ENCODE results near the gene DAD1. TPM values are rescaled to one million over a fixed set of nuclear protein-coding genes. Genes with fewer than 3 reads are reported as not detected.

Gene DAD1
- total and polyA plus RNA-seq, 2 experiments from 2014 or later = 369 to 653 TPM

DNA sequence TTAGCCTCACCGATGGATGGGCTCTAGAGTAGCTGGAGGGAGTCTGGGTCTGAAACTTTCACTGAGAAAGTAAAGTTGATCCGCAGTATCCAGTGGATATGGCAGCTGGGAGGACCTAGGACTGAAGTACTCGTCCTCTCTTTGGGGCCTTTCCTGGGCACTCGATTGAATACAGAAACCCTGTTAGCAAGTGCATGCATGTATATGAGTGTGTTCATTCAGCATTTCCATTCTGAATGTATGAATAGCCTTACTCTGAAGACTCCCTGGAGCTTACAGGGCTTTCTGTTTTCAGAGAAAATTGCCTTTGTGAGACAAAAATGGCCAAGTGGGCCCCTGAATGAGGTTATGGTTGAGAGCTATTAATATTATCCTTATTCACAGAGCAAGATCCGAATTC is 62.8 kb downstream of the DAD1 start:
- Histone ChIP-seq H4K20me1 (ENCODE audit: insufficient read depth) (no peaks in the 10 kb centered on the region), H3K4me2 (ENCODE audit: unreplicated experiment) (no peak overlapping the region), H3F3A (ENCODE audit: insufficient read depth) (0 out of 2 replicates have a peak, but pooled peaks cover 4% of the 10 kb centered on the region), H3K9ac (no peak overlapping the region), H3K79me2 (ENCODE audit: insufficient read depth) (no peaks in the 10 kb centered on the region), H3K27ac (no peak overlapping the region), H3K27me3 (replicated peaks; ENCODE audit: insufficient read depth) (no peaks in the 10 kb centered on the region), H3K9me3 (ENCODE audit: low read depth) (no peaks in the 10 kb centered on the region), H3K36me3 (ENCODE audit: low read depth) (no peaks in the 10 kb centered on the region), H2AFZ (no peak overlapping the region), H3K4me3 (no peak overlapping the region), H3K9me2 (ENCODE audit: insufficient read depth) (no peaks in the 10 kb centered on the region), H3K4me1 (ENCODE audit: insufficient read depth) (peaks cover 16% of the 10 kb centered on the region)
- in situ Hi-C loops (cut with MboI) = no loop called here
- TF ChIP-seq EZH2 (IDR thresholded peaks at IDR 0.05; ENCODE audit: insufficient read depth, poor library complexity, severe bottlenecking) = no peak
- no peak for TF ChIP-seq EZH2phosphoT487 (IDR thresholded peaks at IDR 0.05; ENCODE audit: insufficient read depth, low read depth)
- DNase-seq = no peak
- WGBS, 2 experiments (ENCODE audit: low coverage in 1 of 2, low lambda C conversion rate in 2 of 2, missing lambda C conversion rate in 2 of 2) = 63 to 70% methylated on average over 5 of the region's 5 CpGs

DNA sequence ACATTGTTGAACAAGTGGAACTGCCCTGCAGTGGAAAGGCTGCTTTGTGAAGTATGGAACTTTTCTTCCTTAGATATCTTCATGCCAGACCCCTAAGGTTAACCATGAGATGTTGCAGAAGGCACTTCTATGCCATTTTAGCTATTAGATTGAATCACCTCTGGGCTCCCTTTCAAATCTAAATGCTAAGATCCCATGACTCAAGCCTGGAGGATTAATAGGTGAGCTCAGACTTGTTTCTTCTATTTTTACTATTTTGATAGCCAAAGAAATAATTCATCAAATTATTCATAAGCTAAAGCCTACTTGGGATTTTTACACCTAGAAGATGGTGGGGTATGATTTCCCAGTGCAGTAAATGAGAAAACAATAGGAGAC is 64.3 kb downstream of the DAD1 start:
- no peak overlapping the region for H3K4me2 ChIP-seq (ENCODE audit: unreplicated experiment)
- H3K9ac ChIP-seq = no peak overlapping the region
- H3K9me3 ChIP-seq (ENCODE audit: low read depth) = no peaks in the 10 kb centered on the region
- peaks cover 30% of the 10 kb centered on the region for H3K4me1 ChIP-seq (ENCODE audit: insufficient read depth)
- no peaks in the 10 kb centered on the region for H4K20me1 ChIP-seq (ENCODE audit: insufficient read depth)
- H3K27me3 ChIP-seq (replicated peaks; ENCODE audit: insufficient read depth) = no peaks in the 10 kb centered on the region
- no peak overlapping the region for H2AFZ ChIP-seq
- DNase-seq = no peak
- H3K4me3 ChIP-seq = no peak overlapping the region
- no peaks in the 10 kb centered on the region for H3K36me3 ChIP-seq (ENCODE audit: low read depth)
- TF ChIP-seq EZH2 (IDR thresholded peaks at IDR 0.05; ENCODE audit: insufficient read depth, poor library complexity, severe bottlenecking) = no peak
- no peak for TF ChIP-seq EZH2phosphoT487 (IDR thresholded peaks at IDR 0.05; ENCODE audit: insufficient read depth, low read depth)
- H3F3A ChIP-seq (ENCODE audit: insufficient read depth) = 0 out of 2 replicates have a peak, but pooled peaks cover 8% of the 10 kb centered on the region
- no peaks in the 10 kb centered on the region for H3K9me2 ChIP-seq (ENCODE audit: insufficient read depth)
- no peaks in the 10 kb centered on the region for H3K79me2 ChIP-seq (ENCODE audit: insufficient read depth)
- in situ Hi-C loops (cut with MboI) = no loop called here
- H3K27ac ChIP-seq = no peak overlapping the region

DNA sequence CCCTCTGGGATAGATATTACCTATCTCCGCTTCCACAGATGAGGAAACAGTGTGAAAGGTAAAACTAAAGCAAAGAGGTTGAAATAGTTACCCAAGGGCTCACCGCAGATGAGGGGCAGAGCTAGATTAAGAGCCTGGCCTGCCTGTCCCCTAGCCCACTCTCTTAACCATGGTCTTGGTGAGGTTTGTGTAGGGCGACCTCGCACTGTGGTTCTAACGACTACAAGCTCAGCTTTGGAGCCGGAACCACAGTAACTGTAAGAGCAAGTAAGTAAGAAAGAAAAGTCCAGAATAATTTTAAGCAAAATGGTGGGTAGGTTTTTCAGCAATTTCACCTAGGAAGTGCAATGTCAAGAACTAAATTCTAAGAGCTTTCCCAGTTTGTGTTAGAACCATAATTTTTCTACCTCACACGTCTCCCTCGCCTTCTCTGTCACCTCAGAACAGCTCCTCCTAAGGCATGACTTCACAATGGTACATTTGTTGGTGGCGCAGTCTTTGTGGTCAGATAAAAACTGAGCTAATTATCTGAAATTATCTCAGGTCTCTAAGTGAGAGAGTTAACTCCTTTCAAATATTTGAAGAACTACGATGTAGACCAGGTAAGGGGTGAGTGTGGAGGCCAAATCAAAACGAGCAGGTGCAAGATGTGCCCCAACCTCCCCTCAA is 64.8 kb downstream of the DAD1 start:
- H3K9me2 ChIP-seq (ENCODE audit: insufficient read depth) = no peaks in the 10 kb centered on the region
- no peak overlapping the region for H3K4me2 ChIP-seq (ENCODE audit: unreplicated experiment)
- H3K27me3 ChIP-seq (replicated peaks; ENCODE audit: insufficient read depth) = no peaks in the 10 kb centered on the region
- peaks cover 30% of the 10 kb centered on the region for H3K4me1 ChIP-seq (ENCODE audit: insufficient read depth)
- no peak overlapping the region for H3K4me3 ChIP-seq
- in situ Hi-C loops (cut with MboI) = no loop called here
- DNase-seq = no peak
- no peaks in the 10 kb centered on the region for H4K20me1 ChIP-seq (ENCODE audit: insufficient read depth)
- H3F3A ChIP-seq (ENCODE audit: insufficient read depth) = 0 out of 2 replicates have a peak, but pooled peaks cover 8% of the 10 kb centered on the region
- 82 to 84% methylated on average over 11 of the region's 11 CpGs for WGBS, 2 experiments (ENCODE audit: low coverage in 1 of 2, low lambda C conversion rate in 2 of 2, missing lambda C conversion rate in 2 of 2)
- no peak overlapping the region for H2AFZ ChIP-seq
- no peak overlapping the region for H3K9ac ChIP-seq
- H3K36me3 ChIP-seq (ENCODE audit: low read depth) = no peaks in the 10 kb centered on the region
- no peaks in the 10 kb centered on the region for H3K9me3 ChIP-seq (ENCODE audit: low read depth)
- no peak overlapping the region for H3K27ac ChIP-seq
- no peaks in the 10 kb centered on the region for H3K79me2 ChIP-seq (ENCODE audit: insufficient read depth)
- TF ChIP-seq EZH2phosphoT487 (IDR thresholded peaks at IDR 0.05; ENCODE audit: insufficient read depth, low read depth) (no peak), EZH2 (IDR thresholded peaks at IDR 0.05; ENCODE audit: insufficient read depth, poor library complexity, severe bottlenecking) (no peak)

DNA sequence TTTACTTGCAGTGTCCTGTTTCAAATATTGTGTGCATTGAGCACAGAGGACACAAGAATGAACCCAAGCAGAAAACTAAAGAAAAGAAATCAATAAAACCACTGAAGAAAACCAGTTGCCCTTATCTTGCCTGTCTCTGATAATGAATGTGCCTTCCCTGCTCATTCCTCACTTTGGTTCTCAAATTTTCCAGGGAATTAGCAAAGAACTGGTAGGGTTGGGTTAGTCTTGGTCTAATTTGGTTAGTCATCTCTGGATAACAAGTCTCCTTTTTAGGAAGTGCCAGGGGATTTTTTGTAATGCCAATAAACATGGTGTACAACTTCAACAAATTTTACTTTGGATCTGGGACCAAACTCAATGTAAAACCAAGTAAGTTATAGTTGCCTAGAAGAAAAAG is 65.7 kb downstream of the DAD1 start:
- Histone ChIP-seq H3K9me3 (ENCODE audit: low read depth) (no peaks in the 10 kb centered on the region), H3K4me2 (ENCODE audit: unreplicated experiment) (no peak overlapping the region)
- TF ChIP-seq EZH2 (IDR thresholded peaks at IDR 0.05; ENCODE audit: insufficient read depth, poor library complexity, severe bottlenecking) = no peak
- no peak for TF ChIP-seq EZH2phosphoT487 (IDR thresholded peaks at IDR 0.05; ENCODE audit: insufficient read depth, low read depth)

More for the DNA sequence above, 65.7 kb downstream of the DAD1 start:
- no peak for DNase-seq
- H3K27ac ChIP-seq = no peak overlapping the region
- H3K9me2 ChIP-seq (ENCODE audit: insufficient read depth) = no peaks in the 10 kb centered on the region
- 0 out of 2 replicates have a peak, but pooled peaks cover 8% of the 10 kb centered on the region for H3F3A ChIP-seq (ENCODE audit: insufficient read depth)
- H2AFZ ChIP-seq = no peak overlapping the region
- H3K36me3 ChIP-seq (ENCODE audit: low read depth) = no peaks in the 10 kb centered on the region
- H3K4me3 ChIP-seq = no peak overlapping the region
- peaks cover 30% of the 10 kb centered on the region for H3K4me1 ChIP-seq (ENCODE audit: insufficient read depth)
- no peak overlapping the region for H3K9ac ChIP-seq
- H3K79me2 ChIP-seq (ENCODE audit: insufficient read depth) = no peaks in the 10 kb centered on the region
- in situ Hi-C loops (cut with MboI) = no loop called here
- no peaks in the 10 kb centered on the region for H3K27me3 ChIP-seq (replicated peaks; ENCODE audit: insufficient read depth)
- no peaks in the 10 kb centered on the region for H4K20me1 ChIP-seq (ENCODE audit: insufficient read depth)

Measured in GM23248 (cell line).